Central memory CD4-positive, alpha-beta T cell (primary cell): ENCODE measurements around the gene OLFM3.

Experiments used
- DNase-seq: peaks from one replicate; pipeline ENCODE4 v3.0.0; 2022

The OLFM3 gene

GRCh38 chr1:101943237-101943636 is 53.5 kb downstream of the OLFM3 start:
- DNase-seq: no peak

- no peak for DNase-seq
Observed at GRCh38 chr1:101942516-101943193, 54.1 kb downstream of the OLFM3 start.

DNA sequence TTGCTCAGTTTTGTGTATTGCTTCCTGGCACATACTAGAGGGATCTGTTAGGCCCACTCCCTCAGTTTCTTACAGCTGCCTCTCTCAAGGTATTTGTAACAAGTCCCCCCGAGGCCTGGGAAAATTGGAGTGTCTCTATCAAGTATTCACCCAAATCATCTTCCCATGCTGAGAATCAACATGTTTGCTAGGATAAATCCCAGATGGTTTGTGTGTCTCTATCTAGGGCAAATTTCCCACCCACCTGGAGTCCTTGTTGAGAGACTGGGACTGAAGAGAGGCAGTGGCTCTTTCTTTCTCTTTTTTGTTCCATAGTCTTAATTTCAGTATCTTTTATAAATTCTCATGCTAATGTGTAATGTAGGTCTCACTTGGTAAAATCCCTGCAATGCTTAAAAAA is 58.0 kb downstream of the OLFM3 start:
- DNase-seq: no peak

GRCh38 chr1:101929343-101929742 is 67.4 kb downstream of the OLFM3 start:
- no peak for DNase-seq

DNA sequence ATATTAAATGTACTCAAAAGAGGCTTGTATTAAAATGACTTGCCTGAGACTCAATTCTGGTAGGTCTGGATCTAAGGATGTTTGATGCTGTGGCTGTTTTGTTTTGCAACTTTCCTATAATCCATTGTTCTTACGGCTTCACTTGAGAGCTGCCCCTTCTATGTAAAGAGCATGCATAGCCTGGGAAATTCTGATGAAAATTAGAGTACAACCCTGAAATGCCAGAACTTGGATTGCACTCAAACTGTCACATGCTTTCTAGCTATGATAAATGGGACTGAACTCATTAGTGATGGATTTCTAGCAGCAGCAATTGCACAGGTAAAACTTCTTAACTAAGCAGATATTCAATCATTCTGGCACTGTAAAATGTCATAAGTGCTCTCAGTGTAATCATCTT is 67.9 kb downstream of the OLFM3 start:
- no peak for DNase-seq

DNA sequence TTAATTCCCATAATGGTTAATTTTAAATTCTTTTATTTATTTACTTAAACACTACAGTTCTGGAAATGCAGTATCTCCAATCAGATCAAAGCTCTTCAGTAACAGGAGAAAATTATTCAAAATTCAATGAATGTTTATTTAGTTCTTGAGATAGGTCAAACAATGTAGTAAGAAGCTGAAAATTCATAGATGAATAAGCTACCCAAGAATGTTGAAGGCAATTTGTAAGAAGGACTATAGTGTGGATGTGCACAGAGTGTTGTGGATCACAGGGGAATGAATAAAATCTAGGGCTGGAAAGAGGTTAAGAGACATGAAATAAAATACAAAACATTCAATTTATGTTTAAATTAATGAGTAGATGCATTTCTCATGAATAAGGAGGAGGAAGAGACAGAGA is 72.0 kb downstream of the OLFM3 start:
- no peak for DNase-seq

DNA sequence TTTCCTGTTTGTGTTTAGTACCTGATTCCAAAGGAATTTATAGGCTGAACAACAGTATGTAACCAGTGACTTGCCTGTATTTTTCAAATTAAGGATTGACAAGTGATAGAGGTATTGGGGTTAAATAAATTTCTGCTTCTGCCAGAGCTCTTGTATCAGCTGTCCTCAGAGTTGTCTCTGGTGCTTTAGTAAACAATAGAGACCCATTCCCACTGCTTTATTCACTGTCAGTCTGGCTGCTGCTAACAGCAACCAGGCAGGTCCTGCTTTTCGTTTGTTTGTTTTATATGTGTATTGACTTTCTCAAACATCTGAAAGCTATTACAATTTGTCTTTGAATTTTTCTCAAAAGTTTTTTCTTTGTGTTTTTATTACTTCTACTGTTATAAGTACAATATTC is 76.1 kb downstream of the OLFM3 start:
- no peak for DNase-seq

GRCh38 chr1:101918277-101918676 is 78.4 kb downstream of the OLFM3 start:
- no peak for DNase-seq

DNA sequence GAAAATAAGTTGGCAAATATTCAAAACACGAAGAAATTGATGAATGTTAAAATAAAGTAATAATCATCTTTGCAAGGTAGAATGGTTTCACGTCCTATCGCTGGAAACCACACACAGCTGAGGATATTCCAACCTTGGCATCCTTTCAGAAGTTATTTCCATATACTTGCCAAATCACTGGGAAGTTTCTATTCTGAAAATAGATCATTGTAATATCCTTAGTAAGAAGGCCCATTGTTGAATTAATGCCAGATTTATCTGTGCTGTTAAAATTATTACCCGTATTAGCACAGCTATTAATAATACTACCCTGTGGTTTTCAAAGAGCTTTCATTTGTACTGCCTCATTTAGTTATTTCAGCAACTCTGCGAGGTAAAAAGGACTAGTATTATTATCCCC is 81.1 kb downstream of the OLFM3 start:
- DNase-seq: no peak

DNA sequence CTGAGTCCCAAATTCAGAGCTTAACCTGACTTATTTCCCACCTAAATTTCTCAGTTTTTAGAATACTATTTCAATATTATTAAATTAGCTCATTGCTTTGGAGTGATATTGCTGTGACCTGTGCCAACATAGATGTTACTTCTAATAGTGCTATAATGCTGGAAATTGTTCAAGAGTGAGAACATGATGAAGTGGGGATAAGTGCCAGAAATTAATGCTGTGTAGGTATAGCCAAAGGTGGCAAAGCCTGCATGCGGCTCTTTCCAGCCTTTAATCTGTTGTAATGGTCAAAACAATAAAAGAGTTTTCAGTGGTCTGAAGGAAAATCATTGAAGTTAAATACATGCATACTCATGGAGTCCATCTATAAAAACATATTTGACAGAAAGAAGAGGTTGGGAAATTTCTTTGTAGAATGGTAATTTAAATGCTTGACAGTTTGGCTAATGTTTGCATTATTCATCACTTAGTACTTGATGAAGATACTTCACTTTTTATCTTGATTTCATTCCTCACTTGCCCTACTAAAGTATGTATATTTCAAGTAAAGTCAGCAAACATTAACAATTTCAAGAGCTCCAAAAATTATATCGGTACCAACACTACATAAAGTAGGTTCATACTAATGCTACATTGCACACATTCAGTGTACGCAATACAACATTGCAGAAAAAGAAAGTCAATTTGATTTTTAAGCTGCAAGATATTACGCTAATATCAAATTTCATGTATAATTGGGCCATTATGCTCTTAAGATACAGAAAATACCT is 82.1 kb downstream of the OLFM3 start:
- no peak for DNase-seq

- no peak for DNase-seq
Observed at GRCh38 chr1:101911894-101912293, 84.8 kb downstream of the OLFM3 start.

DNA sequence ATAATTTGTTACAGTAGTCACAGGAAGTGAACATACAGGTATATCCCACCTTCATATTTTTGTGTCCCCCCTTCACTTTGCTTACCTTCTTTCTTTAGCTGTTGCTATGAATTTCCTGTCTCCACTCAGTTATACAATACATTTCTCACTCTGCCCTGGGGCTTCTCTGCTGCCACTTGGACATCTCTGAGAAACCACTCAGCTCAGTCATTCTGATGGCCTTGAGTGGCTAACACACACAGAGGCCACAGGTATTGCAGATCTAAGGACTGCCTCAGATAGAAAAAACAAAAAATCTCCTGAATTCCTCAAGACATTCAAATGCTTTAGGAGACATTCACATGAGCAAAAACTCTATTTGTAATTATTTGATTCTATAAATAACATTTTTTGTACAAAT is 87.7 kb downstream of the OLFM3 start:
- DNase-seq: no peak

GRCh38 chr1:101907264-101907663 is 89.5 kb downstream of the OLFM3 start:
- DNase-seq: no peak

DNA sequence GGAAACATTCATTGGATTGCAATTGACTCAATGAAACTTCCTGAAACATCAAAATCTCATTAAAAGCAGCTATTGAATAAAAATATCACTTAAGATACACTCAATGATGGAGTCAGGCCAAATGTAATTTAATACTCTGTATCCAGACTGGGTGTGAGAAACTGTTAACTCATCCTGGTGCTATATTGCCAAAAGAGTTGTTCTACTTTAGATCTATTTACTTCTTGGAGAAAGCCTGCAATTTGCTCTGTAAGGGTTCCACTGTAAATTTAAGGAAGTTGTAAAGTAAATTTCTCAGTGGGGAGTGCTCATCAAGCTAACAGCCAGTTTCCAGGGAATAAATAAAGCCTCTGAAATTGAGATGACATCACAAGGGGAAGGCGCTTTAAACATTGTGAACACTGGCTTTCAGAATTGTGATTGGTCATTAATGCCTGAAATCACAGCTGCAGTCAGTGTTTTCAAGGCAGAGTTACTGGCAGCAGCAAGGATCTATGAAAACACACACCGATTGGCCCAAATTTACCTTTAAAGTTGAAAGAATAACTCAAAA is 91.4 kb downstream of the OLFM3 start:
- DNase-seq: no peak

GRCh38 chr1:101902199-101902598 is 94.5 kb downstream of the OLFM3 start:
- no peak for DNase-seq

DNA sequence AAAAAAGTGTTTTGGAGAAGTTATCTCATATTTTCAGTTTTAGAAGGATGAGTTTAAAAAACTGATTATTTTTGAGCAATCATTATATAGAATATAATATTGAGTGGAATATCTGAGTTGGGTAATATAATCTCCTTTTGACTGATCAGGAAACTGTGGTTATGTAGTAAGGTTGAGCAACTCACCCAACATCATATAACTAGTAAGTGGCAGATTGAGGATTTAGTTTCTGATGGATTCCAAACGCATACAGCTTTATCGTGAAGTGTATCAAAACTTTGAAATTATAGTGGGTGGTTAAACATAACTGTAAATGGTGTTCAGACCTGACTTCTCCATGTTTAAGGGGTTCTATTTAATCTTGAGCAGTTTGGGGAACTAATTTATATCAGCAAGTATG is 98.6 kb downstream of the OLFM3 start:
- no peak for DNase-seq

GRCh38 chr1:101884621-101885020 is 112.1 kb downstream of the OLFM3 start:
- no peak for DNase-seq

DNA sequence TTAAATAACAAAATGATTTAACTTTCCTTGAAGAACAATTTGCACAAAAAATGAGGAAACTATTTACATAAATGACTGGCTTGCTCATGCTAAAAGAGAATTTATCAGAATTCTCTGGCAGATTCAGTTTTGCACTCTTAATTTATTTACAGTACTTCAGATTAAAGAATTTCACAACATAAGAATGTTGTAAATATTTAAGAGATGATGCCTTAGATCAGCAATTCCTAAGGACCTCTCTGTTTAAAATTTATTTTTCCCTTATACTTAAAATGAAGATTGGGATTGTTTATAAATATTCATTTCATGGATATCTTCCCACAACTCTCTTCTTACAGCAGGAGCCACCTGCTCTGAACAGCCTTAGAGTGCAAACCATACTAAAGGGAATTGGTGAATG is 120.8 kb downstream of the OLFM3 start:
- no peak for DNase-seq

DNA sequence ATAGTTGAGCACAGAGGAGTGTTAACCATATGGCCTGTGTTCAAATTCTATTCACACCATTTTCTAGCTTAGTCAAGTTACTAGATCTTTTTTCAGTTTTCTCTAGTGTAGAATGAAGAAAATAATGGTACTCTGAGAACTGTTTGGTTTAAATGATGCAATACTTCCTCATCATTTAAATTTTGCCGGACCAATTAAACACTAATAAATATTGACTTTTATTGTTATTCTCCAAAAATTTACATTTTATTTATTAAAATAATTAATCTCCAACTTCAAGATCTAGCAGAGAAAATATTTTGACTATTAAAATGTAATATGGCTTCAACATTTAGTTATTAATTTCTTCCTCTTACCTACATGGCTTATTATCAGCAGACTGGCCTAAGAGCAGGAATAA is 123.1 kb downstream of the OLFM3 start:
- DNase-seq: no peak

GRCh38 chr1:101859941-101860340 is 136.8 kb downstream of the OLFM3 start:
- no peak for DNase-seq

DNA sequence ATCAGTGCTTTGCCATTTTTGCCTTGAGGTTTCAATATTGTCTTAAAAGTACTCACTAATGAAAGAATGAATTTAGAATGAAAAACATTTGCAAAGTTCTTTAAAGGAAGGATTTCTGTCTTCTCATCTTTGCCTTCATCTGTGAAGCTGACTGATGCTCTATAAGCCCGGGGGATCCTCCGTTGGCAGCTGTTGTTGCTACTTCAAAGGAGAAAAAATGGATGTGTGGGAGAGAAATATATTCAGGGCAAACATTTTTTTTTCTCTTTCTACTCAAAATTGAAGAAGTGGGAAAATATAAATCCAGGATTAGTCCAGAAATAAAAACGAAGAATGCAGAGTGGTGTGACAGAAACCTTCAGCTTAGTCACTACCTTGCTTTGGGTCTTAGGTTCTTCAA is 142.5 kb downstream of the OLFM3 start:
- DNase-seq: no peak

DNA sequence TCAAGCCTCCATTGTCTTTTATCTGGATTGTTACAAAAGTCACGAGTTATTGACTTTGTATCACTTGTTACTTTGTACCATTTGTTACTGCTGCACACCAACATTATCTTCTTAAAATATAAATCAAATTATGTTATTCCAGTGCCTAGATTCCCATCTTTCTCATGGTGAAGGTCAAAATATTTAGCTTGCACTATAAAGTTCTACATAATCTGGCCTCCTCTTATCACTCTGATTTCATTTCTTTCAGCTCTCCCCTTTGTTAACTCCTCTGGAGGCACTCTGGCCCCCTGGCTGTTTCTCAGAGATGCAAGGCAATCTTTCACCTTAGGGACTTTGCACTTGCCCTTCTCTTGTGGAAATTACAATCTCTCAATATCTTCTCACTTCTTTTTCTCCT is 143.8 kb downstream of the OLFM3 start:
- no peak for DNase-seq

DNA sequence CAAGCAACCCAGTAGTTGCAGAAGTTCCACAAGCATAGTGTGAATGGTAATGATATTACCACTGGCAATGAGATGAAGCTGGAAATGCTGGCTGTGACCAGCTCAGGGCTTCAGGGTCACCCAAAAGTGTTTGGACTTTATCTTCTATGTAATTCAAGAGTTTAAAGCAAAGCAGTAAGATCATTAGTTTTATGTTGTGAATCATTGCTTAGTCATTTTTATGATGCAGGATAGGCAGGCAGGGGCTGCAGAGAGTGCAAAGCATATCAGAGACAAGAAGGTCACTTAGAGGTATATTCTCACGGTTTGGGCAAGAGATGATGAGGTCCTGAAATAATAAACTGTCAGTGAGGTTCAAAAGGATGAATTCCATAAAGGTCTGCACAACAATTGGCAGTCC is 147.4 kb downstream of the OLFM3 start:
- no peak for DNase-seq

DNA sequence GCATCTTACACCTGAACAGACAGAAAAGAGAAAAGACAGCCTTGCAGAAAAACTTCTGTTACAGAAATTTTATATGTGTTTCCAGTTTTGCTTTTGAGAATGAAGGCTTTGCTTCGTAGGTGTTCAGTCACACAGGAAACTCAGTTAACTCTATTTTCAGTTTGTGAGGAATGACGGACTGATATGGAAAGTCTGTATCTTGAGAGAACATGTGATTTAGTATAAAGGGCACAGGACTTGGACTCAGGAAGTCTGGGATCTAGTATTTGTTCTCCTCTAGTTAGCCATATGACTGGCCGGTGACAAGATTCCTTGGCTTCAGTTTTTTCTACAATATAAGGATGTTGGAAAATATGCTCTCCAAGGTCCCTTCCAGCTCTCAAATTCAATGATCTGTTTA is 149.1 kb downstream of the OLFM3 start:
- no peak for DNase-seq
